GM19397 (cell line): ENCODE data around the gene MAGEA1.
"Not testable (repeated sequence)": the region's sequence is repeated elsewhere in the genome, so short reads cannot be mapped to it uniquely, and the experiment has no call there.

Experiments
- ATAC-seq: cut with Tn5 transposase; IDR thresholded peaks from one replicate; pipeline ENCODE4 v1.9.1; 2021; ENCODE audit warnings: mild to moderate bottlenecking, moderate library complexity; ENCODE audit not compliant: unreplicated experiment

Gene MAGEA1

GRCh38 chrX:153179131-153179530 is at the start of gene MAGEA1:
TSS of gene MAGEA1 (plus strand) at chrX:153179284. CDS start at chrX:153182390, 3,106 bp downstream.
- no peak for ATAC-seq

GRCh38 chrX:153132924-153133323 is 46.2 kb upstream of the MAGEA1 start:
- ATAC-seq, result not testable (repeated sequence)

GRCh38 chrX:153139074-153139473 is 40.0 kb upstream of the MAGEA1 start:
- not testable (repeated sequence) for ATAC-seq

- ATAC-seq, result not testable (repeated sequence)
Observed at GRCh38 chrX:153146288-153146687, 32.8 kb upstream of the MAGEA1 start.

- ATAC-seq, result no peak
Observed at GRCh38 chrX:153153516-153153915, 25.6 kb upstream of the MAGEA1 start.

- ATAC-seq, result no peak
Observed at GRCh38 chrX:153157450-153157849, 21.6 kb upstream of the MAGEA1 start.

- no peak for ATAC-seq
Observed at GRCh38 chrX:153158319-153158718, 20.8 kb upstream of the MAGEA1 start.

GRCh38 chrX:153161952-153162351 is 17.1 kb upstream of the MAGEA1 start:
- no peak for ATAC-seq

GRCh38 chrX:153164733-153165132 is 14.4 kb upstream of the MAGEA1 start:
- no peak for ATAC-seq

GRCh38 chrX:153168423-153168822 is 10.7 kb upstream of the MAGEA1 start:
- not testable (repeated sequence) for ATAC-seq

GRCh38 chrX:153181822-153182221 is 2.7 kb downstream of the MAGEA1 start:
- ATAC-seq, result no peak

GRCh38 chrX:153184787-153185186 is 5.7 kb downstream of the MAGEA1 start:
- ATAC-seq, result no peak

GRCh38 chrX:153190381-153190780 is 11.3 kb downstream of the MAGEA1 start:
- ATAC-seq, result no peak

GRCh38 chrX:153200462-153200861 is 21.4 kb downstream of the MAGEA1 start:
- ATAC-seq, result no peak

GRCh38 chrX:153206425-153207046 is 27.5 kb downstream of the MAGEA1 start:
- ATAC-seq, result no peak

GRCh38 chrX:153209347-153209746 is 30.3 kb downstream of the MAGEA1 start:
- no peak for ATAC-seq

- ATAC-seq, result no peak
Observed at GRCh38 chrX:153214934-153215333, 35.9 kb downstream of the MAGEA1 start.

GRCh38 chrX:153216926-153217325 is 37.8 kb downstream of the MAGEA1 start:
- no peak for ATAC-seq

GRCh38 chrX:153225438-153226098 is 46.5 kb downstream of the MAGEA1 start:
- no peak for ATAC-seq

GRCh38 chrX:153226344-153227185 is 47.5 kb downstream of the MAGEA1 start:
- ATAC-seq, result no peak
